SHP77 treated with DMSO at 0.1 percent for 48 hours (cell line): ENCODE data around the gene ARHGAP26.

Source experiments
- DNase-seq: peaks from one replicate; lab custom pipeline; 2025; lab: John Stamatoyannopoulos, UW

The ARHGAP26 gene

DNA sequence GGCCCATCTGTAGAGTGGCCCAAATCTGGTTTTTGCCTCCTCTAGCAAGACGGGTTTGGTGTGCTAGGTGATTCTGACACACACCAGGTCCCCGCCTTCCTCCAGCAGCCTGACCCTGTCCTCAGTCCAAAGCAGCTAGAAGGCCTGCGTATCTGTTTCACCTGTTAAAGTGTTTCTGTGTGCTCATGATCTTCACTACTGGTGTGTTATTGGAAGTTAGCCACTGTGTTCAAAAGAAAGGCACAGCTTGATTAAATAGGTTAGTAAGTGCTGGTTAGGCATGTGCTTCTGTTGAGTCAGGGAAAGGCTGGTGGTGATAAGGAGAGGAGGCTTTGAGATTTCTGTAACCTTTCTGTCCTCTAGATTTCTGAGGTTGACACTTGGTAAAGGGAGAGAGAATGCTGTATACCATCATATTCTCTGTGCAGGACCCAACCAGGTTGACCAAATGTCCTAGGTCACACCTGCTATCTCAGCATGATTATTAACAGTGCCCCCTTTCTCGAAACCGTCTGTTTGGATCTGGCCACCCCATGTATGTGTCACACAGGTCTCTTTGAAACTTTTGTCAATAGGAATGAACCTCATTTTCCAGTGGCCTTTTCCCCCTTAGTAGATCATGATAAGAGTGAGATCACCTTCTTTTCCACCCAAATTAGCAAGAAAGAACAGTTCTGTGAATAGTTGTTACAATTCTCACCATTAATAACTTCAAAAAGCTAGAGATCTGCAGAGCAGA, 58.8 kb downstream of the ARHGAP26 start:
- DNase-seq: no peak

GRCh38 chr5:142829801-142830220, 59.6 kb downstream of the ARHGAP26 start:
- DNase-seq: no peak

- no peak for DNase-seq
Observed at GRCh38 chr5:142830241-142831008, 60.2 kb downstream of the ARHGAP26 start.

DNA sequence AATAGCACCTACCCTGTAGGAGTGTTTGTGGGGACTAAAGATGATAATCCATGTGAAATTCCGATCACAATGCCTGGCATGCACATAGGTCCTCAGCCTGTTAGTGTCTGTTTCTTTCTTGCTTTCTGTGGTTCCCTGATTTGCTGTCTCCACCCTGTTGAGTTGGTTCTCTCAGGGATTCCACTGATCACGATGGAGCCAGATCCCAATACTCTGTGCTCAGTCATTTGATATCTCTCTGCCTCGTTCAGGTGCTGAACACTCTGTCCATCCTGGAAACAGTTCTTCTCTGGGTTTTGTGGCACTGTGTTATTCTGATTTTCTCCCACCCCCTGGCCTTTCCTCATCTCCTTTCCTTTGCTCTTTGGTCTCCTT, 60.8 kb downstream of the ARHGAP26 start:
- no peak for DNase-seq

DNA sequence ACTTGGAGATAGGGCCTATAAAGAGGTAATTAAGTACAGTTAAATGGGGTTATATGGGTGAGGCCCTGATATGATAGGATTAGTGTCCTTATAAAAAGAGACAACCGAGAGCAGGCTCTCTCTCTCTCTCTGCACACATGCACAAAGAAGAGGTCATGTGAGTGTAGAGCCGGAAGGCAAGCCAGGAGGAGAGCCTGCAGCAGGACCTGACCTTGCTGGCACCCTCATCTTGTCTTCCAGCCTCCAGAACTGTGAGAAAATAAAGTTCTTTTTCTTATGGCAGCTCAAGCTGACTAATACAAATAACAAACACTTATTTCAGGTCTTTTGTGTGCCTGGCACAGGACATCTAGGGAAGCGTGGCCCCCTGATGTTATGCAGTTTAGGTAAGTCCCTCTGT, 62.1 kb downstream of the ARHGAP26 start:
- no peak for DNase-seq

GRCh38 chr5:142833517-142834449, 63.6 kb downstream of the ARHGAP26 start:
- DNase-seq: no peak

- no peak for DNase-seq
Observed at GRCh38 chr5:142834504-142834903, 64.3 kb downstream of the ARHGAP26 start.

DNA sequence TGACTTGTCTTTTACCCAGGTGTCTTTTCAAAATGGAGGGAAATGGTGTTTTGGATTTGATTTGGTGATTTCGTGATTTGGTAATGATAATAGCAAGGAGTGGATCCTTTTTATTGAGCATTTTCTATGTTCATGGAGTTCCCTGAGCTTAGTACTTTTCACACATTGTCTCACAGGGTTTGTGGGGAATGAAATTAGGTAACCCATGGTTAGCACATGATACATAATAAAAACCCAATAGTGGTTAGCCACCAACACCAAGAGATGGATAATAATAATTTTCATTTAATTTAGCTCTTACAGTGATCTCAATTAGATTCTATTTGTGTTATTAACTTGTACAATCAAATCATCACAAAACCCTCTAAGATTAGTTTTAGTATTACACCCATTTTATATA, 65.4 kb downstream of the ARHGAP26 start:
- DNase-seq: no peak

GRCh38 chr5:142836048-142836447, 65.9 kb downstream of the ARHGAP26 start:
- no peak for DNase-seq

- no peak for DNase-seq
Observed at GRCh38 chr5:142837081-142837725, 67.0 kb downstream of the ARHGAP26 start.

DNA sequence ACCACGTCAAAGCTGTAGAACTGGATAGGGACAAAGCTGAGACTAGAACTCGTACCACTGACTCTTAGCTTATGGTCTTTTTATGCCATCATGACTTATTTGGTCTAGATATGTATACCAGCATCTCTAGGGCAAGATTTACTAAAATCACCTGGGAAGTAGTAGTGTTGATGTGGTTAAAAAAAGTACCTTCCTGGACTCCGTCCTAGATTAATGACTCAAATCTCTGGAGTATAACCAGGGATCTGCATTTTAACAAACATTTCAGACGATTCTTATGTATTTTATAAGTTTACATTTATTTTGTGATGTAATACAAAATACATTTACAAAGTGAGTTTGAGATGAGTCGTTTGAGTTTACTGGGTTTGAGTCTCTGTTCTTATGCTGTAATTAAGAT, 68.7 kb downstream of the ARHGAP26 start:
- no peak for DNase-seq

GRCh38 chr5:142839711-142840346, 69.7 kb downstream of the ARHGAP26 start:
- no peak for DNase-seq

- DNase-seq: no peak
Observed at GRCh38 chr5:142840575-142840974, 70.4 kb downstream of the ARHGAP26 start.

DNA sequence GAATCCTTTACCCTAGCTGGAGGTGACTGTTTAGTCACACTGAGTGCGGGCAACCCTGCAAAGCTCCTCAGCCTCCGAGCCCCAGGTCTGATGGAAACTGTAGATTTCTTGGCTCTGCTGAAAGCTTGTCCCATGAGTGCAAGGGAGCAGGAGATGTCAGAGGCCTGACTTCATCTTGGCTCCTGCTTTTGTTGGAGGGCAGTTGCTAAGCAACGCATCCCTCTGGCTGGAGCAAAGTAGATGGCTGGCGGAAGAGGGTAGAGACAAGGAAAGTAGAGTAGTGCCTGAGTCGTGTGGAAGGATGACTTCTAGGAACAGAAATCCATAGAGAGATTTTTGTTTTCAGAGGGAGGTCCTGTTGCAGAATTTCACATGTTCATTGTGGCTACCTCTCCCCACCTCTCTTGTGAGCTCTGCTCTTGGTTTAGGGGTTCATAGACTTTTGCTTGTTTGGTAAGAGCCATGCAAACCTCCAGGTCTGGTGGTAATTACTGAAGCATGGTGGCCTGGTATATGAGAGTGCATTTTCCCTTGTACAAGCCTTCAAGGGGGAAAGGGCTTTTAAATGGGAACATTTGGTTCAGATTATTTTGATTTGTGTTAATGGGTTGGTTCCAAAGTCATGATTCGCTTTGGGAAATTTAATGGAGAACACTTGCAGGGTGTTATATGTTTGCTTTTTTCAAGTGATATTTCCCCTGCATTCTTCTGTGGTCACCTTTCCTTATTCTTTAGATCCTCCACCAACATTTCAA, 71.5 kb downstream of the ARHGAP26 start:
- no peak for DNase-seq

- DNase-seq: no peak
Observed at GRCh38 chr5:142842994-142843905, 73.1 kb downstream of the ARHGAP26 start.

DNA sequence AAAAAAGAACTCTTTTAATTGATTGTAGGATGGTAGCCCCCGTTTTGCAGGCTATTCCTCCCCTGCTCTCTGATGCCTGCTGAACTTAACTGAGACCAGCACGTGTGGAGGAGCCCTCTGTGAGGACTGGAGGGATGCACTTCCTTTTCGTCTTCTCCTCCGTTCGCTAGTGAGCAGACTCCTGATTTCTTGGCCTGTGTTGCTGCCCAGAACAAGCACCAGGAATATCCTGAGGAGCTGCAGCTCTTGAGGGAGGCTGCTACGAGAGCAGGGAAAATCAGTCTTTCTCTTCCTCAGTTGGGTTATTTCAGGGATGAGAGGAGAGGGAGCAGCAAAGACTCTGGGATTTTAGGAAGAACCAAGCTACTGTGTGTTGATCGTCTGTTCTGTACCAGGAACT, 74.7 kb downstream of the ARHGAP26 start:
- no peak for DNase-seq

- DNase-seq: peak; percentile 54
Observed at GRCh38 chr5:142845402-142845921, 75.3 kb downstream of the ARHGAP26 start.

GRCh38 chr5:142845954-142846398, 75.8 kb downstream of the ARHGAP26 start:
- no peak for DNase-seq

DNA sequence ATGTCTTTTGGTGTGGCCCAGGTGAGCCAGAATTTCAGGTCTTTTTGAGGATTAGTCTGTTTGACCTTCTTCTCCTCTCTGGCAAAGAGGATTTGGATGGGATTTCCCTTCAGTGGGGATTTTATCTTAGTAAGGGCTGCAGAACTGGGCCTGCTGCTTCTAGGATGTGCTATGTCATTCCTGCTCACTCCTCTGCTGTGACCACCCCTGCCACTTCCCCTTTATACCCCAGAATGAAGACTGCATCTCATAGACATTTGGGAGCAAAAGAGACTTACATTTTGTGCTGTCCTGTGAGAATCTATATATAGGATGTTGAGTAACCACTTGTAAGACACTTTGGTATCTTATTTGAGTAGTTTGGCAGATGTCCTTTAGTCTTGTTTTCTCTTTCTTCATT, 76.2 kb downstream of the ARHGAP26 start:
- DNase-seq: no peak
